SK-N-SH (cell line): ENCODE data around the gene DISP2. TPM values are rescaled to one million over a fixed set of nuclear protein-coding genes. Genes with fewer than 3 reads are reported as not detected.

Experiments
- CTCF ChIA-PET: fragments of 300-600, 350-600 bp; formaldehyde crosslinking; extraction: SDS; loops from one replicate; lab custom pipeline; 2021; lab: Yijun Ruan, JAX
- POLR2A ChIA-PET: fragments of 350-600 bp; sonication (Branson Sonifier 250); formaldehyde crosslinking; extraction: SDS; loops from one replicate; lab custom pipeline; 2020; ENCODE audit warnings: antibody characterized with exemption, inconsistent platforms; lab: Yijun Ruan, JAX
- DNase-seq: peaks from one replicate; pipeline ENCODE4 v3.0.0; 2012
- H2AFZ ChIP-seq: fragments of 200-600 bp; sonication (generic); 2 replicates; pipeline ENCODE4 v1.8.1; 2016; ENCODE audit warnings: antibody characterized with exemption, mild to moderate bottlenecking, low read depth
- H3F3A ChIP-seq: fragments of 200-600 bp; sonication (generic); replicated peaks from 2 replicates; pipeline ENCODE3; 2016; ENCODE audit warnings: antibody characterized with exemption, mild to moderate bottlenecking; ENCODE audit not compliant: insufficient read depth
- H3K27ac ChIP-seq, 2 experiments: fragments of 200-500 bp in 1 of 2; fragments of 200-600 bp in 1 of 2; sonication (Bioruptor generic) in 1 of 2; sonication (generic), shearing (Covaris generic) in 1 of 2; 2 replicates each; pipeline versions ENCODE4 v1.5.1 to v1.6.1; 2014 to 2016; ENCODE audit warnings: low read depth in 2 of 2, inconsistent platforms in 1 of 2, low read length in 1 of 2, mild to moderate bottlenecking in 1 of 2, mixed read lengths in 1 of 2
- H3K27me3 ChIP-seq: fragments of 200-600 bp; sonication (generic), shearing (Covaris generic); 2 replicates; pipeline ENCODE4 v1.6.1; 2016; ENCODE audit warnings: mixed run types; ENCODE audit not compliant: insufficient read depth
- H3K36me3 ChIP-seq, 2 experiments: fragments of 200-500 bp in 1 of 2; fragments of 200-600 bp in 1 of 2; sonication (Bioruptor generic) in 1 of 2; sonication (generic) in 1 of 2; replicated peaks in 1 of 2; 2 replicates each; pipeline versions ENCODE3 to v1.5.1; 2014 to 2016; ENCODE audit warnings: low read length in 1 of 2, mild to moderate bottlenecking in 1 of 2; ENCODE audit not compliant: insufficient read depth in 2 of 2, control insufficient read depth in 1 of 2
- H3K4me1 ChIP-seq, 2 experiments: fragments of 200-500 bp in 1 of 2; fragments of 200-600 bp in 1 of 2; sonication (Bioruptor generic) in 1 of 2; sonication (generic), shearing (Covaris generic) in 1 of 2; 2 replicates each; pipeline versions ENCODE4 v1.5.1 to v1.6.1; 2014 to 2016; ENCODE audit warnings: low read depth in 1 of 2, low read length in 1 of 2, mixed run types in 1 of 2; ENCODE audit not compliant: insufficient read depth in 2 of 2, control insufficient read depth in 1 of 2
- H3K4me2 ChIP-seq: fragments of 200-600 bp; sonication (generic), shearing (Covaris generic); 2 replicates; pipeline ENCODE4 v1.6.1; 2017; ENCODE audit warnings: mixed run types
- H3K4me3 ChIP-seq, 2 experiments: fragments of 200-500 bp in 1 of 2; fragments of 200-600 bp in 1 of 2; sonication (Bioruptor generic) in 1 of 2; sonication (generic), shearing (Covaris generic) in 1 of 2; 2 replicates each; pipeline versions ENCODE4 v1.5.1 to v1.8.1; 2014 to 2016; ENCODE audit warnings: low read depth in 2 of 2, inconsistent platforms in 1 of 2, low read length in 1 of 2, mild to moderate bottlenecking in 1 of 2, mixed read lengths in 1 of 2, moderate library complexity in 1 of 2
- H3K79me2 ChIP-seq: fragments of 200-600 bp; sonication (generic); 2 replicates; pipeline ENCODE4 v1.8.1; 2017; ENCODE audit warnings: mild to moderate bottlenecking; ENCODE audit not compliant: insufficient read depth
- H3K9ac ChIP-seq: fragments of 200-600 bp; sonication (generic); 2 replicates; pipeline ENCODE4 v1.6.1; 2017; ENCODE audit warnings: mixed run types
- H3K9me2 ChIP-seq: fragments of 200-600 bp; sonication (generic); 2 replicates; pipeline ENCODE4 v1.6.1; 2017; ENCODE audit warnings: mixed run types
- H3K9me3 ChIP-seq: fragments of 200-600 bp; sonication (generic); 2 replicates; pipeline ENCODE4 v1.6.1; 2017; ENCODE audit warnings: mixed run types, mild to moderate bottlenecking, moderate library complexity
- H4K20me1 ChIP-seq: fragments of 200-600 bp; sonication (generic); 2 replicates; pipeline ENCODE4 v1.6.1; 2017; ENCODE audit warnings: mild to moderate bottlenecking, mixed run types; ENCODE audit not compliant: insufficient read depth
- CHD2 ChIP-seq: fragments of 150-350 bp; IDR thresholded peaks from 2 replicates; pipeline ENCODE4 v1.6.1; 2018; ENCODE audit warnings: low read length; ENCODE audit not compliant: partially characterized antibody
- CTCF ChIP-seq: fragments of 200-600 bp; sonication (generic); IDR thresholded peaks from 2 replicates; pipeline ENCODE4 v1.6.1; 2017; ENCODE audit warnings: antibody characterized with exemption, mild to moderate bottlenecking, moderate library complexity
- EZH2phosphoT487 ChIP-seq: fragments of 200-600 bp; sonication (generic); IDR thresholded peaks from 2 replicates; pipeline ENCODE4 v1.6.1; 2017; ENCODE audit warnings: low read depth, mixed run types, mild to moderate bottlenecking, antibody characterized with exemption, moderate library complexity, borderline replicate concordance
- FOXM1 ChIP-seq: IDR thresholded peaks from 2 replicates; pipeline ENCODE4 v1.4.0; 2012; ENCODE audit warnings: low read depth, mild to moderate bottlenecking
- GABPA ChIP-seq: IDR thresholded peaks from 2 replicates; pipeline ENCODE4 v1.4.0; 2012; ENCODE audit warnings: low read depth, mild to moderate bottlenecking
- GATA2 ChIP-seq: sonication (generic); formaldehyde crosslinking; IDR thresholded peaks from 2 replicates; pipeline ENCODE4 v1.5.0; 2020; ENCODE audit warnings: mild to moderate bottlenecking, missing genetic modification reagents
- IRF3 ChIP-seq: fragments of 150-350 bp; IDR thresholded peaks from 2 replicates; pipeline ENCODE4 v1.6.1; 2016; ENCODE audit warnings: mild to moderate bottlenecking, low read depth, low read length
- JUND ChIP-seq: IDR thresholded peaks from 2 replicates; pipeline ENCODE4 v1.4.0; 2012
- MXI1 ChIP-seq: IDR thresholded peaks from 2 replicates; pipeline ENCODE4 v1.6.1; 2012; ENCODE audit warnings: mild to moderate bottlenecking, low read depth, low read length, improper control_type of control experiment
- NRF1 ChIP-seq: IDR thresholded peaks from 2 replicates; pipeline ENCODE4 v1.6.1; 2012; ENCODE audit warnings: low read depth, mild to moderate bottlenecking, low read length
- PBX3 ChIP-seq: IDR thresholded peaks from 2 replicates; pipeline ENCODE4; 2012
- RAD21 ChIP-seq: IDR thresholded peaks from 2 replicates; pipeline ENCODE4 v1.6.1; 2012; ENCODE audit warnings: mild to moderate bottlenecking, low read length
- RFX5 ChIP-seq: IDR thresholded peaks from 2 replicates; pipeline ENCODE4 v1.6.1; 2012; ENCODE audit warnings: mild to moderate bottlenecking, improper control_type of control experiment, low read length
- RXRA ChIP-seq: IDR thresholded peaks from 2 replicates; pipeline ENCODE4 v1.4.0; 2012; ENCODE audit warnings: low read depth, mild to moderate bottlenecking, borderline replicate concordance
- TAF1 ChIP-seq: IDR thresholded peaks from 2 replicates; pipeline ENCODE4 v1.6.1; 2012; ENCODE audit warnings: low read depth, mild to moderate bottlenecking, low read length, moderate library complexity, borderline replicate concordance
- TCF12 ChIP-seq: IDR thresholded peaks from 2 replicates; pipeline ENCODE4 v1.4.0; 2012
- TEAD4 ChIP-seq: IDR thresholded peaks from 2 replicates; pipeline ENCODE4 v1.4.0; 2012; ENCODE audit warnings: mild to moderate bottlenecking, borderline replicate concordance; ENCODE audit not compliant: insufficient read depth
- USF1 ChIP-seq: IDR thresholded peaks from 2 replicates; pipeline ENCODE4 v1.4.0; 2012; ENCODE audit warnings: low read depth, borderline replicate concordance
- USF2 ChIP-seq: fragments of 150-350 bp; IDR thresholded peaks from 2 replicates; pipeline ENCODE4 v1.6.1; 2017; ENCODE audit warnings: antibody characterized with exemption, low read length, low read depth, borderline replicate concordance
- YY1 ChIP-seq: IDR thresholded peaks from 2 replicates; pipeline ENCODE4 v1.4.0; 2012; ENCODE audit warnings: low read depth, mild to moderate bottlenecking
- ZBTB33 ChIP-seq: IDR thresholded peaks from 2 replicates; pipeline ENCODE4 v1.4.0; 2012; ENCODE audit warnings: low read depth, borderline replicate concordance
- WGBS: methylation state at CpG from one replicate; pipeline ENCODE4 v1.1.6; 2017; ENCODE audit warnings: low lambda C conversion rate; 5-methylcytosine and 5-hydroxymethylcytosine counted together
- polyA plus RNA-seq, 3 experiments: library from polyadenylated mRNA; depleted of rRNA; stranded (reverse); fragments of >200 nt; gene quantifications; 2 replicates each; pipeline ENCODE4 v1.2.3, GENCODE V29; 2012

DISP2 gene
- polyA plus RNA-seq, 1 of the 3 experiments (the other 2 are of a cell fraction) = 0.12 TPM

GRCh38 chr15:40349163-40349562 lies 8.9 kb upstream of the DISP2 start (continued):
- TF ChIP-seq CHD2 = no peak
- no peak for TF ChIP-seq MXI1
- no peak for TF ChIP-seq JUND
- TF ChIP-seq NRF1 = no peak

- H2AFZ ChIP-seq = no peak overlapping the region
- H3K36me3 ChIP-seq = no peaks in the 10 kb centered on the region
- DNase-seq = no peak
- CTCF ChIA-PET = interaction anchor here (2.0 to 70.6 kb wide), 3 partner anchors 16 to 69 kb away, joined by 10 to 2194 read pairs (median 12); partner anchors contain the start of genes ANKRD63, CCDC9B, INAFM2 and PLCB2
- peaks cover 0 to 20% of the 10 kb centered on the region in 2 experiments; a peak in 2 of 4 replicates for H3K4me1 ChIP-seq
- H3K27me3 ChIP-seq = no peaks in the 10 kb centered on the region
- H3K9me3 ChIP-seq = no peaks in the 10 kb centered on the region
- H3F3A ChIP-seq = peaks cover 2% of the 10 kb centered on the region
- no peak overlapping the region for H3K27ac ChIP-seq
- POLR2A ChIA-PET = no interaction called here
- H4K20me1 ChIP-seq = no peaks in the 10 kb centered on the region
- no peak for TF ChIP-seq CHD2
- TF ChIP-seq CTCF = no peak
- no peak for TF ChIP-seq IRF3
- no peak for TF ChIP-seq TCF12
- TF ChIP-seq PBX3 = no peak
- no peak for TF ChIP-seq GATA2 (CRISPR knock-in tag)
- no peak for TF ChIP-seq USF1
- no peak for TF ChIP-seq YY1
- no peak for TF ChIP-seq RXRA
- TF ChIP-seq RFX5 = no peak
- TF ChIP-seq TAF1 = no peak
- TF ChIP-seq USF2 = no peak
- no peak for TF ChIP-seq GABPA
- TF ChIP-seq TEAD4 = no peak
- TF ChIP-seq FOXM1 = no peak
- no peak for TF ChIP-seq ZBTB33
- no peak for TF ChIP-seq EZH2phosphoT487
- no peak for TF ChIP-seq RAD21
- TF ChIP-seq NRF1 = no peak
- no peak for TF ChIP-seq MXI1
- H3K9me2 ChIP-seq = no peaks in the 10 kb centered on the region
- H3K4me2 ChIP-seq = no peak overlapping the region
- no peak overlapping the region for H3K9ac ChIP-seq
- no peaks in the 10 kb centered on the region for H3K79me2 ChIP-seq
- H3K4me3 ChIP-seq = no peak overlapping the region
- WGBS = 79% methylated on average over 7 of the region's 7 CpGs
Measured at GRCh38 chr15:40352281-40352901, 5.6 kb upstream of the DISP2 start.
